Testis (tissue), 2 donors: Measurements from ENCODE around the gene PPT2.

Source experiments
- CTCF ChIP-seq, 3 experiments: fragments of 450-650 bp in 2 of 3; fragments of 200-600 bp in 1 of 3; sonication (generic) in 1 of 3; IDR thresholded peaks; one replicate each; pipeline ENCODE4 v1.5.1; 2016 to 2019; ENCODE audit warnings: antibody characterized with exemption in 3 of 3, mild to moderate bottlenecking in 2 of 3, moderate library complexity in 1 of 3
- POLR2A ChIP-seq: fragments of 450-650 bp; IDR thresholded peaks from one replicate; pipeline ENCODE4 v1.6.1; 2017; ENCODE audit warnings: antibody characterized with exemption, mild to moderate bottlenecking, moderate library complexity

DNA sequence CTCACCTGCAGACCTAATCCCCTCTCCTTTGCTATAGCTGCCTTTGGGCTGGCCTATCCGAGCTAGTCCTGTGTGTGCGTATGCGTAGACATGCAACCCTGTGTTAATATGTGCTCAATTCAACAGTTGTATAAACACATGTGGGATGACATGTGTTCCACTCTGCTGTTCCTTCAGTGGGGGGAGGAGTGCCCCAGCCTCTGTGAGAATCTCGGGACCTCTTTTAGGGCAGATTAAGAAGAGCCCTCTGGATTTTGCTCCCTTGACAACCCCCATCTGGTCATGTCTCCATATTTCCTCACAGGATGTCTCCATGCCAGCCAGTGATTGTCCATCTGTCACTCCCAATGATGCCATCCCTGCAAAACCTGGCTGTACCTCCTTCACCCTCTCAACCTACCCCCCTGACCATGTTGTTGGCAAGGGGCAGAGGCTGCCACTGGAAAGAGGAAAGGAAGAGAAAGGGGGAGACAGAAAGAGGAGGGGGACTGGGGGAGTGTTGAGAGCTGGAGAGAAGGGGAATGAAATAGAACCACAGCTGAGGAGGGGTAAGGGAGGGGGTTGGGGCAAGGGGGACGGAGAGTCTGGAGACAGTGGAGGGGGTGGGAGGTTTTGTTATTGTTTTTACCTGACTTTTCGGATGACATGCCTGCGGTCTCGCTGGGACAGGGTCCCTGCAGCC, 2.6 kb upstream of the PPT2 start:
- no peak for TF ChIP-seq POLR2A
- no peak for TF ChIP-seq CTCF (IDR thresholded peaks at IDR 0.05)
